ENCODE results near the gene SLC66A2.

The SLC66A2 gene

GRCh38 chr18:79904357-79905147 lies 46.9 kb downstream of the SLC66A2 start:
- no peak for DNase-seq
- peaks cover 0 to 32% (median 23%) of the 10 kb centered on the region in 5 experiments for H3K9me3 ChIP-seq (ENCODE audit: control extremely low read depth in 1 of 5, control insufficient read depth in 4 of 5, insufficient read depth in 2 of 5, low read depth in 1 of 5, low read length in 4 of 5)
- ChIA-PET POLR2A (no interaction called here), CTCF (interaction anchor here (1.5 kb wide), 1 partner anchor 13 kb away, joined by 3 read pairs; no protein-coding TSS in a partner anchor)
- no peak overlapping the region for H3K4me3 ChIP-seq (ENCODE audit: control insufficient read depth in 1 of 7, extremely low read depth in 1 of 7, insufficient read depth in 4 of 7, low read depth in 2 of 7, low read length in 6 of 7)
- no peaks in the 10 kb centered on the region for H3K4me1 ChIP-seq (ENCODE audit: control extremely low read depth in 1 of 4, control insufficient read depth in 4 of 4, insufficient read depth in 4 of 4, low read length in 3 of 4)
- 96% methylated on average over 20 of the region's 27 CpGs for WGBS (ENCODE audit: insufficient coverage)
- H3K27me3 ChIP-seq (replicated peaks in 2 of 5; ENCODE audit: control insufficient read depth in 4 of 5, insufficient read depth in 5 of 5, low read length in 4 of 5), result peaks cover 0 to 6% (median 0%) of the 10 kb centered on the region in 5 experiments
- peaks cover 11 to 55% (median 38%) of the 10 kb centered on the region in 4 experiments for H3K36me3 ChIP-seq (ENCODE audit: control insufficient read depth in 4 of 4, insufficient read depth in 4 of 4, low read length in 3 of 4)
- H3K27ac ChIP-seq (ENCODE audit: insufficient read depth in 1 of 2, low read depth in 1 of 2, low read length in 2 of 2, poor library complexity in 1 of 2, severe bottlenecking in 2 of 2), result no peak overlapping the region

GRCh38 chr18:79903787-79904356 lies 47.6 kb downstream of the SLC66A2 start:
- Histone ChIP-seq H3K4me3 (ENCODE audit: control insufficient read depth in 1 of 7, extremely low read depth in 1 of 7, insufficient read depth in 4 of 7, low read depth in 2 of 7, low read length in 6 of 7) (no peak overlapping the region), H3K36me3 (ENCODE audit: control insufficient read depth in 4 of 4, insufficient read depth in 4 of 4, low read length in 3 of 4) (peaks cover 11 to 50% (median 33%) of the 10 kb centered on the region in 4 experiments), H3K4me1 (ENCODE audit: control extremely low read depth in 1 of 4, control insufficient read depth in 4 of 4, insufficient read depth in 4 of 4, low read length in 3 of 4) (no peaks in the 10 kb centered on the region), H3K27me3 (replicated peaks in 2 of 5; ENCODE audit: control insufficient read depth in 4 of 5, insufficient read depth in 5 of 5, low read length in 4 of 5) (peaks cover 0 to 12% (median 0%) of the 10 kb centered on the region in 5 experiments), H3K27ac (ENCODE audit: insufficient read depth in 1 of 2, low read depth in 1 of 2, low read length in 2 of 2, poor library complexity in 1 of 2, severe bottlenecking in 2 of 2) (no peak overlapping the region), H3K9me3 (ENCODE audit: control extremely low read depth in 1 of 5, control insufficient read depth in 4 of 5, insufficient read depth in 2 of 5, low read depth in 1 of 5, low read length in 4 of 5) (peaks cover 0 to 34% (median 26%) of the 10 kb centered on the region in 5 experiments)
- WGBS (ENCODE audit: insufficient coverage), result 95% methylated on average over 24 of the region's 25 CpGs
- DNase-seq, result no peak
- POLR2A ChIA-PET, result no interaction called here
- CTCF ChIA-PET, result no interaction called here

- ChIA-PET POLR2A (interaction anchor here (0.6 kb wide), 1 partner anchor 180 kb away, joined by 3 read pairs; no protein-coding TSS in a partner anchor), CTCF (no interaction called here)
- no peak overlapping the region for H3K27ac ChIP-seq (ENCODE audit: insufficient read depth in 1 of 2, low read depth in 1 of 2, low read length in 2 of 2, poor library complexity in 1 of 2, severe bottlenecking in 2 of 2)
- peaks cover 0 to 13% (median 0%) of the 10 kb centered on the region in 5 experiments for H3K27me3 ChIP-seq (replicated peaks in 2 of 5; ENCODE audit: control insufficient read depth in 4 of 5, insufficient read depth in 5 of 5, low read length in 4 of 5)
- DNase-seq, result no peak
- H3K4me3 ChIP-seq (ENCODE audit: control insufficient read depth in 1 of 7, extremely low read depth in 1 of 7, insufficient read depth in 4 of 7, low read depth in 2 of 7, low read length in 6 of 7), result no peak overlapping the region
- WGBS (ENCODE audit: insufficient coverage), result 100% methylated on average over 23 of the region's 28 CpGs
- peaks cover 7 to 48% (median 31%) of the 10 kb centered on the region in 4 experiments for H3K36me3 ChIP-seq (ENCODE audit: control insufficient read depth in 4 of 4, insufficient read depth in 4 of 4, low read length in 3 of 4)
- peaks cover 0 to 40% (median 29%) of the 10 kb centered on the region in 5 experiments for H3K9me3 ChIP-seq (ENCODE audit: control extremely low read depth in 1 of 5, control insufficient read depth in 4 of 5, insufficient read depth in 2 of 5, low read depth in 1 of 5, low read length in 4 of 5)
- no peaks in the 10 kb centered on the region for H3K4me1 ChIP-seq (ENCODE audit: control extremely low read depth in 1 of 4, control insufficient read depth in 4 of 4, insufficient read depth in 4 of 4, low read length in 3 of 4)
Observed at GRCh38 chr18:79903071-79903635, 48.3 kb downstream of the SLC66A2 start.

DNA sequence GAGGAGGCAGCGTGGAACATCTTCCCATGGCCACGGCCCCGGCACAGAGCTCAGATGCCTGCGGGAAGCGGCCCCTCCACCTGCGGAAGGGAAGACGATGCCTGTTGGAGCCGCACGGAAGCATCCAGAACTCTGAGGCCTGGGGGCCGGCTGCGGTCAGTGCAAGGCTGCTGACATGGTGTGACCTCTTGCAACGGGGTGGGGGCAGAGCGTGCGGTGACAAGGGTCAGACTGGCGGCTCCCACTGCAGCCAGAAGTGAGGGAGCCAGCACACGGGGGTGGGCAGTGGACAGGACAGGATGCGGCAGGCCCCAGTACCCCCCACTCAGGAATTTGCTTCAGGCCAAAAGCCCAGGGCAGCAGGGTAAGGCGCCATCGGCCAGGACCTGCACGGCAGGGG lies 48.8 kb downstream of the SLC66A2 start:
- H3K36me3 ChIP-seq (ENCODE audit: control insufficient read depth in 4 of 4, insufficient read depth in 4 of 4, low read length in 3 of 4), result peaks cover 7 to 48% (median 30%) of the 10 kb centered on the region in 4 experiments
- POLR2A ChIA-PET, result interaction anchor here (0.6 kb wide), 1 partner anchor 180 kb away, joined by 3 read pairs; no protein-coding TSS in a partner anchor
- H3K4me1 ChIP-seq (ENCODE audit: control extremely low read depth in 1 of 4, control insufficient read depth in 4 of 4, insufficient read depth in 4 of 4, low read length in 3 of 4), result no peaks in the 10 kb centered on the region
- no peak overlapping the region for H3K27ac ChIP-seq (ENCODE audit: insufficient read depth in 1 of 2, low read depth in 1 of 2, low read length in 2 of 2, poor library complexity in 1 of 2, severe bottlenecking in 2 of 2)
- CTCF ChIA-PET, result interaction anchor here (1.0 kb wide), 1 partner anchor 14 kb away, joined by 3 read pairs; no protein-coding TSS in a partner anchor
- peaks cover 0 to 45% (median 35%) of the 10 kb centered on the region in 5 experiments for H3K9me3 ChIP-seq (ENCODE audit: control extremely low read depth in 1 of 5, control insufficient read depth in 4 of 5, insufficient read depth in 2 of 5, low read depth in 1 of 5, low read length in 4 of 5)
- no peak overlapping the region for H3K4me3 ChIP-seq (ENCODE audit: control insufficient read depth in 1 of 7, extremely low read depth in 1 of 7, insufficient read depth in 4 of 7, low read depth in 2 of 7, low read length in 6 of 7)
- DNase-seq, result no peak
- peaks cover 0 to 13% (median 0%) of the 10 kb centered on the region in 5 experiments for H3K27me3 ChIP-seq (replicated peaks in 2 of 5; ENCODE audit: control insufficient read depth in 4 of 5, insufficient read depth in 5 of 5, low read length in 4 of 5)
- 97% methylated on average over 20 of the region's 20 CpGs for WGBS (ENCODE audit: insufficient coverage)

DNA sequence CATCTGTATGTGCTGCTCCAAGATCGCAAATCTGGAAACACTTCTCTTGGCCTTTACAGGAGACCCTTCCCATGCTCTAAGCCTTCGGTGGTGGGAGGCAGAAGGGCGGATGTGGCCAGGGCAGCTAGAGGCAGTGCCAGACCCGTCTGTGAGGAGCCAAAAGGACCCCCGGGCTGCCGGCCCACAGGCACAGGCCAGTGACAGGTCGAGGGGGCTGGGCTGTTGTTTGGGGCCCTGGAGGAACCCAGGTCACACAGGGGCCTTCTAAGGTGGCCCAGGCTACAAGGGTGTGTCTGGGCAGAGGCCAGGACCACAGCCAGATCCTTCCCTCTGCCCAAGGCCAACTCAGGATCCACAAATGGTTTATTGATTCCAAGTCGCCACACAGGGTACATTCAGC lies 49.4 kb downstream of the SLC66A2 start:
- H3K27me3 ChIP-seq (replicated peaks in 2 of 5; ENCODE audit: control insufficient read depth in 4 of 5, insufficient read depth in 5 of 5, low read length in 4 of 5), result peaks cover 0 to 13% (median 0%) of the 10 kb centered on the region in 5 experiments
- peaks cover 0 to 51% (median 38%) of the 10 kb centered on the region in 5 experiments for H3K9me3 ChIP-seq (ENCODE audit: control extremely low read depth in 1 of 5, control insufficient read depth in 4 of 5, insufficient read depth in 2 of 5, low read depth in 1 of 5, low read length in 4 of 5)
- DNase-seq, result no peak
- no peaks in the 10 kb centered on the region for H3K4me1 ChIP-seq (ENCODE audit: control extremely low read depth in 1 of 4, control insufficient read depth in 4 of 4, insufficient read depth in 4 of 4, low read length in 3 of 4)
- WGBS (ENCODE audit: insufficient coverage), result 100% methylated on average over 3 of the region's 8 CpGs
- peaks cover 7 to 45% (median 30%) of the 10 kb centered on the region in 4 experiments for H3K36me3 ChIP-seq (ENCODE audit: control insufficient read depth in 4 of 4, insufficient read depth in 4 of 4, low read length in 3 of 4)
- H3K27ac ChIP-seq (ENCODE audit: insufficient read depth in 1 of 2, low read depth in 1 of 2, low read length in 2 of 2, poor library complexity in 1 of 2, severe bottlenecking in 2 of 2), result no peak overlapping the region
- H3K4me3 ChIP-seq (ENCODE audit: control insufficient read depth in 1 of 7, extremely low read depth in 1 of 7, insufficient read depth in 4 of 7, low read depth in 2 of 7, low read length in 6 of 7), result no peak overlapping the region
- CTCF ChIA-PET, result interaction anchor here (1.0 kb wide), 1 partner anchor 15 kb away, joined by 3 read pairs; no protein-coding TSS in a partner anchor
- POLR2A ChIA-PET, result no interaction called here

GRCh38 chr18:79901665-79902064 lies 49.8 kb downstream of the SLC66A2 start:
- ChIA-PET POLR2A (no interaction called here), CTCF (interaction anchor here (1.0 kb wide), 1 partner anchor 15 kb away, joined by 3 read pairs; no protein-coding TSS in a partner anchor)
- WGBS (ENCODE audit: insufficient coverage), result 97% methylated on average over 13 of the region's 13 CpGs
- no peak overlapping the region for H3K4me3 ChIP-seq (ENCODE audit: control insufficient read depth in 1 of 7, extremely low read depth in 1 of 7, insufficient read depth in 4 of 7, low read depth in 2 of 7, low read length in 6 of 7)
- H3K36me3 ChIP-seq (ENCODE audit: control insufficient read depth in 4 of 4, insufficient read depth in 4 of 4, low read length in 3 of 4), result peaks cover 7 to 45% (median 28%) of the 10 kb centered on the region in 4 experiments
- H3K27ac ChIP-seq (ENCODE audit: insufficient read depth in 1 of 2, low read depth in 1 of 2, low read length in 2 of 2, poor library complexity in 1 of 2, severe bottlenecking in 2 of 2), result no peak overlapping the region
- peaks cover 0 to 13% (median 0%) of the 10 kb centered on the region in 5 experiments for H3K27me3 ChIP-seq (replicated peaks in 2 of 5; ENCODE audit: control insufficient read depth in 4 of 5, insufficient read depth in 5 of 5, low read length in 4 of 5)
- peaks cover 0 to 52% (median 39%) of the 10 kb centered on the region in 5 experiments for H3K9me3 ChIP-seq (ENCODE audit: control extremely low read depth in 1 of 5, control insufficient read depth in 4 of 5, insufficient read depth in 2 of 5, low read depth in 1 of 5, low read length in 4 of 5)
- DNase-seq, result no peak
- H3K4me1 ChIP-seq (ENCODE audit: control extremely low read depth in 1 of 4, control insufficient read depth in 4 of 4, insufficient read depth in 4 of 4, low read length in 3 of 4), result no peaks in the 10 kb centered on the region

Data from common myeloid progenitor, CD34-positive (primary cell).